Anterior cingulate cortex (tissue), 58 donors: Measurements from ENCODE around the gene LRRC52.

Source experiments
- DNase-seq, 58 donors: peaks; one replicate each; lab custom pipeline; 2025; lab: John Stamatoyannopoulos, UW

The LRRC52 gene, protein sequence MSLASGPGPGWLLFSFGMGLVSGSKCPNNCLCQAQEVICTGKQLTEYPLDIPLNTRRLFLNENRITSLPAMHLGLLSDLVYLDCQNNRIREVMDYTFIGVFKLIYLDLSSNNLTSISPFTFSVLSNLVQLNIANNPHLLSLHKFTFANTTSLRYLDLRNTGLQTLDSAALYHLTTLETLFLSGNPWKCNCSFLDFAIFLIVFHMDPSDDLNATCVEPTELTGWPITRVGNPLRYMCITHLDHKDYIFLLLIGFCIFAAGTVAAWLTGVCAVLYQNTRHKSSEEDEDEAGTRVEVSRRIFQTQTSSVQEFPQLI

DNA sequence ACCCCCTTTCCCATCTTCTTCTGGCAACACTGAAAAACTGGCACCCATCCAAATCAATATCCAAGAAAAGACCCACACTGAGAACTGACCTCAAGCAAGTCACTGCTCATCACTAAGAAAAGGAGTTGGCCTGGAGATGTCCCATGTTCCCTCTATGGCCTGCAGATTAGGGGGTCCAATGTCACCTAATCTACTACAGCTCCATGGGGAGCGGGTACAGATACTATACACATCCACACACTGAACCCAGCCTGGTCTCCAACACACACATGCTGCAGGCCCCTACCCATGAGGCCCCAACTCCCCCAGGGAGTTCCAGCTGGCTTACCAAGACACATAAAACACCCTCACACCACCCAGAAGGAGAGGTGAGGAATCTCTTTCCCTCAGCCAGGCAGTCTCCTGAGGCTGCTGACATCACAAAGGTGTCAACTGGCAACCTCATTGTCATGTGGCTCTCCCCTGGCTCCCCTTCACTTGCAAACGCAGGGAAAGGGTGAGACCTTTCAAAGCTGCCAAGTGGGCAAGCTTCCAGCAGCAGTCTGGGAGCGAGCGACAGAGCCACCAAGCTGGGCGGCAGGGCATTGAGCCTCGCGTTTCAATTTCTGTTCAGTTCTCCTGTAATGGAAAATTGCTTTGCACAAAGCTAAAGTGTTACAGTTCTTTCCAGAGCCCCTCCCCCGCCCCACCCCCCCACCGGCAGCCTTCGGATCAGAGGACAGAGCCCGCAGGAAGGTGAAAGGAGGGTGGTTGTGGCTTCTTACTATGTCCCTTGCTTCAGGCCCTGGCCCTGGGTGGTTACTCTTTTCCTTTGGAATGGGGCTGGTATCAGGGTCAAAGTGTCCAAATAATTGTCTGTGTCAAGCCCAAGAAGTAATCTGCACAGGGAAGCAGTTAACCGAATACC, at the start of gene LRRC52:
LRRC52 (plus strand) TSS at position 469 of the 907 bp plus-strand sequence; CDS start at position 766, 297 bp downstream.
- peak in 48 of 58 donors; percentile 5 to 72 (median 38) for DNase-seq

- DNase-seq: no peak
These were observed 48.6 kb upstream of the LRRC52 start for GRCh38 chr1:165494949-165495857.

- DNase-seq: no peak
These were observed 48.0 kb upstream of the LRRC52 start for GRCh38 chr1:165495858-165496205.

DNA sequence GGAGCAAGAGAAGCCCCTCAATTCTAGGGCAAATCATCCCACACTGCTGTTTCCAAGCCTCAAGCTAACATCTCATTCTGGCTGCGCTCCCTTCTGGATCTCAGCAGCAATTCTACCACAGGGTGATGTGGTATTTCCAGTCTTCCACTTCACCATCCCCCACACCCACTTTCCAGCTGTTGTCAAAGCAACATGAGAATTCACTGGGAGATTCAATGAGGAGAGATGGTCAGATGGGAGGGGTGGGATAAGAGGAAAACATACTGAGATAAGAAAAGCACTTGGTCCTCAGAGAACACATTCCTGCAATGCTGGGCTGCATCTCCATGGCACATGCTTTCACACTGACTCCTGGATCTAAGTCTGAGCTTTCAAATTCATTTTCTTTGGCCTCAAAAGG, 47.3 kb upstream of the LRRC52 start:
- no peak for DNase-seq

DNA sequence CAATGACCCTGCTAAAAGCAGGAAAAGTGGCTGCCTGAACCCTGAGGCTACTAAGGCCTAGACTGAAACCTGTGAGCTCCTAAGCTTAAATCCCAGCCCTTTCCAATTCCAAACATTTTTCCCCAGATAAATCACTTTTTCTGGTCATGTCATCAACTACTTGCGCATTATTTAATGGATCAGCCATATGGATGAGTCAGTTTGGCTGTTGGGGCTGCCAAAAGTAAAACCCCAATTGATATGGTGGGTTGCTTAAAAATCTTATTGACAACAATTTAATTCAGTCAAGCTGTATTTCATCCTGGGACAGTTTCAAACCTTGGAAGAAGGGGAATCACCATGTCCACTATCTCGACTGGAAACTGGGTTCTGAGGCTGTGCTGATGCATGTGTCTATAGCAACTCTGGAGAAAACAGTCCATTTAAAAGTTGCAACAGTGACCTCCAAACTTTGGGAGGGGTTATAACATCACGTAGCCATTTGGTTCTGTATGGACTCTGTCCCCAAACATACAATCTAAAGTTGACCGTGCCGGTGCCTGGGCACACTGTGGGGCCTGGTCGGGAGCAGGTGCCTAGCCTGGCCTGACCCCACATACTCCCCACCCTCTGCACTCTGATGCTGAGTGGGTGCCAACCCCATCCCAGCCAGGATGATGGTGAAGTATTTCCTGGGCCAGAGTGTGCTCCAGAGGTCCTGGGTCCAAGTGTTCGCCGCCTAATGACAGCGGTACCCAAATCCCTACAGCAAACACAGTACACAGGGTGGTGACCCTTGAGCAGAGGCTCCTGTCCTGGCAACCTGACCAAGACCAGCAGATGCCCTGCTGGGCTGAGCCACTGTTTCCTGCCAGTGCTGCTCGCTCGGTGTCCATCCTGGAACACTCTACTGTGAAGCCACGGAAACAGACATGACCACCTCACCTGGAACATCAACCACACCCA, 46.5 kb upstream of the LRRC52 start:
- no peak for DNase-seq

GRCh38 chr1:165501330-165501969, 42.4 kb upstream of the LRRC52 start:
- no peak for DNase-seq

DNA sequence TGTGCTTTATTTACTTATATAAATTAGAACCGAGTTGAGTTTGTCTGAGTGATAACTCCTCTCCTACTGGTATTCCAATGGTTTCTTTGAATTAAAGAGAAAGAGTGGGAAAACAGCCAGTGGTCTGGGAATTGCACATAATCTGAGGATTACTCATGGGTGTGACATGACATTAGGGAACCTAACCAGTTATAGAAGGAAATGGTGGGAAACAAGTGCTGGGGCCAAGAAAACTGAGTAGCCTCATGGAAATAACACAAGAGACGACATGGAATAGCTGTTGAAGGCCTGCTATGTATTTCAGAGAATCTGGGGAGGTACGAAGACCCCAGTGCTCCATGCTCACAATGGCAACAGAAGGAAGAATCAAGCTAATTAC, 41.8 kb upstream of the LRRC52 start:
- no peak for DNase-seq

GRCh38 chr1:165507570-165507969, 36.2 kb upstream of the LRRC52 start:
- DNase-seq: no peak

DNA sequence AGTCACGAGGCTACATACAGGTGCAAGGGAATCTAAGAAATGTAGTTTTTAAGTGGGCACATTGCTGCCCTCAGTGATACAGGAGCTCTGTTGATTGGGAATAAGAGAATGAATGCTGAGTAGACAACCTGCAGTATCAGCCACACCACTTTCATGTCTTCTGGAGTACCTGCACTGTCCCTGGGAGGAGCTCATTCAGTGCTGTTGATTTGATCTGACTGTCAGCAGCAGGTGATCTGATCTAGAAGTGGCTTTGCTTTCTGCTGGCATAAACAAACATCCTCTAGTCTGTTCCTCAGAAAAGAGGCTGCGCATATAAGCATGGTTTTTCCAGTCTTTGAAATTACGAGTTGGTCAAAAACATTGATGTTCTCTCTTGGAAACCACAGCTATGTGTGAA, 35.5 kb upstream of the LRRC52 start:
- no peak for DNase-seq

GRCh38 chr1:165512816-165513215, 31.0 kb upstream of the LRRC52 start:
- DNase-seq: no peak

DNA sequence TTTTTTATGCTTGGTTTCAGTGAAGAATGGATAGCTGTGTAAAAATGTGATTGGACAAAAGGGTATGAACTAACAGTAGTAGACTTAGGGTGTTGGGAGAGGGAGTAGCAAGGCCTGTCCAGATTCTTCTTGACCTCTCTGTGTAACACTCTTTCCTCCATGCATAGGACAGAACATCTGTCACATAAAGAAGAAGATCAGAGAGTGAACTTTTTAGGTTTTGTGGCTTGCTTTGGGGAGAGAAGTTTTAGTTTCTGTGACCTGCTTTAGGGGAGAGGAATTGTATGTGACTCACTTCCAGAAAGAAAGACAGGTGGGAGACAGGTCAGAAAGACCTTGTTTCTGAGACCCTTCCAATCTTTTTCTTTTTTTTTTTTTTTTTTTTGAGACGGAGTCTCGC, 27.3 kb upstream of the LRRC52 start:
- no peak for DNase-seq

DNA sequence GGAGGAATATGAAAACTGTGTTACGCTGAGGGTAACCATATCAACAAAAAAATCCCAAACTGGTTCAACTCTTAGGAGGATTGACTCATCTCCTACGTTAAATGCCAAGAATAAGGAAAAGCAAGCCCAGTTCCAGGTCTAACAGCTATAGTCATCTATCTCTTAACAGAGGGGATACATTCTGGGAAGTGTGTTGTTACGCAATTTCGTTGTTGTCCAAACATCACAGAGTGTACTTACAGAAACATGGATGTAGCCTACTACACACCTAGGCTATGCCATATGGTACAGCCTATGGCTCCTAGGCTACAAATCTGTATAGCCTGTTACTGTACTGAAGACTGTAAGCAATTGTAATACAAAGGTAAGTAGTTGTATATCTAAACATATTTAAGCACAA, 23.2 kb upstream of the LRRC52 start:
- no peak for DNase-seq

- no peak for DNase-seq
These were observed 19.0 kb upstream of the LRRC52 start for GRCh38 chr1:165524639-165525285.

- no peak for DNase-seq
These were observed 18.1 kb upstream of the LRRC52 start for GRCh38 chr1:165525708-165526107.

DNA sequence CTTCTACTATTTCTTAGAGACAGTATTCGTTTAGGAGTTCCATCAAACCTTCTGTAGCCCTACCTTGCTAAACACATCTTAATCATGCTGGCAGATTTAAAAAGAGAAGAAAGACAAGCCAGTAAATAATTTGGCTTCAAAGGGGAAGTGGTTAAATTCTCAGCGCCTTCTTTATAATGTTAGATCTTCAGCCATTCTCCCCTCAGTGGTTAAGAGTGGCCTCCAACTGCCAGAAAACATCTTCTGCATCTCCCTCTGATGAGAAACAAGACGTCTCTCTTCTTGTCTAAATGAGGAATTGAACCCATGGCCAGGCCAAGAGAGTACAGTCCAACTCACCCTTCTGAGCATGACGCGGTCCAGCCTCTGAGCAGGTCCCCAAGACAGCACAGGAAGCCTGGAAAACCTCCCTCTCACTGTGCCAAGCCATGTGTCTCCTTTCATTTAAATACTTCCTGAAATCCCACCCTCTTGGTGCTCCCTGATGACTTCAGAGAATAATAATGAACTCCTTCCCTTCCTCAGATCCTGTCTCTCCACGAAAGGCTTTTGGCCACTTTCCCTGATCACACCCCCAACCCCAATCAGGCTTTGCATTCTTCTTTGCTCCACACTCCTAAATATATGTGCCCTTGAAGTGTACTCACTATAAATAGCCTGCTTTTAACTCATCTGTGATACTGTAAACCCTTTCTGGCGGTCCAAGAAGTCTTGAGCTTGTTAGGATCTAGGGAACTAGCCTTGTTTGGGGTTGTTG, 16.4 kb upstream of the LRRC52 start:
- DNase-seq: no peak

GRCh38 chr1:165531021-165531420, 12.8 kb upstream of the LRRC52 start:
- DNase-seq: no peak

DNA sequence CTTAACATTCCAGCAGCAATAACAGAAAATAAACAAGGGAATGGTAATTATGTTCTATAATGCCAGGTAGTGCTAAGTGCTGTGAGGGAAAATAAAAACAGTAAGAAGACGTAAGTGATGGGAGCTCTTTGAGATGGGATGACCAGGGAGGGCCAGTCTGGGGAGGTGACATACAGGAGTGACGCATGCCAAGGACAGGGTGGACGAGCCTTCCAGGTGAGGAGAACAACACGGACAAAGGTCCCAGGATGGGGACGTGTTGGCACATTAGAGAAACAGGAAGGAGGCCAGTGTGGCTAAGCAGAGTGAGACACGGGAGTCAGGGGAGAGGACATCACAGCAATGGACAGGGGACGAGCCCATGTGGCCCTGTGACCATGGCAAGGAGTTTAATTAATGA, 11.7 kb upstream of the LRRC52 start:
- no peak for DNase-seq

DNA sequence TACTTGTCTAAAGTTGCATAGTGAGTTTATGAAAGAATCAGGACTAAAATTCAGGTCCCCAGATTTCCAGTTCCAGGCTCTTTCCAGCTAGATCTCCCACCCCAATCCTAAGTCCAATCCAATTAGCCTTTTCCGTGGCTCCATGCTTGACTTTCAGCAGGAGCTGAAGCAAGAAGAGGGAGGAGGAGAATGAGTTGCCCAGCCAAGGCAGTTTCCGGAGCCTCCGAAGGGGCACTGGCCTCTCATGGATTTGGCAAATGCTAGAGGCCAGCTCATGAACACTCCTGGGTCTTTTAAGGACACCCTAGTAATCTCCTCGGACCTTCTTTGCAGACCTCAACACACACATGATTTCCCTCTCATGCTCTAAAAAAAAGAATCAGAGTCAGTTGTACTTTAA, 10.5 kb upstream of the LRRC52 start:
- DNase-seq: no peak
